Ovary (tissue), 3 donors: ENCODE results near the gene ANGPT4.

ENCODE experiments used
- POLR2A ChIP-seq: fragments of 450-650 bp; IDR thresholded peaks from one replicate; pipeline ENCODE4 v1.6.1; 2017; ENCODE audit warnings: antibody characterized with exemption, mild to moderate bottlenecking, moderate library complexity
- TF ChIP-seq, protein P1 (sequence below), 3 donors: fragments of 450-650 bp in 2 of 3; fragments of 200-600 bp in 1 of 3; IDR thresholded peaks; one replicate each; pipeline versions ENCODE4 v1.5.1 to v1.8.0; 2016 to 2022; ENCODE audit warnings: antibody characterized with exemption in 3 of 3, mild to moderate bottlenecking in 1 of 3
- donor health status: DM: no; HTN: no; CAD: no.

DNA sequence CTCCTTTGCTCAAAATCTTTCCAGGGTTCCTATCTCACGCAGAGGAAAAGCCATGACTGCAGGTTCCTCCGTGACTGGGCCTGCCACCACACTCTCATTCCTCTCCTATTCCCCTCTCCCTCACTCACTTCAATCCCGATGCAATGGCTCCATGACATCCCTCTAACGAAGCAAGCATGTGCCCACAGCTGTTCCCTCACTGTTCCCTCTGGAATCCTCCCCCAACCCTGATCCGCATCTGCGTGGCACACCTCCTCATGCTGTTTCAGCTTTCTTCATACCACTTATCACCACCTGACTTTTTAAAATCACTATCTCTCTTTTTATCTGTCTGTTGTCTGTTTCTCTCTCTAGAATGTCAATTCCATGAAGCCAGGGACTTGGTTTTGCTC is 25.5 kb downstream of the ANGPT4 start:
- TF ChIP-seq, protein P1, sequence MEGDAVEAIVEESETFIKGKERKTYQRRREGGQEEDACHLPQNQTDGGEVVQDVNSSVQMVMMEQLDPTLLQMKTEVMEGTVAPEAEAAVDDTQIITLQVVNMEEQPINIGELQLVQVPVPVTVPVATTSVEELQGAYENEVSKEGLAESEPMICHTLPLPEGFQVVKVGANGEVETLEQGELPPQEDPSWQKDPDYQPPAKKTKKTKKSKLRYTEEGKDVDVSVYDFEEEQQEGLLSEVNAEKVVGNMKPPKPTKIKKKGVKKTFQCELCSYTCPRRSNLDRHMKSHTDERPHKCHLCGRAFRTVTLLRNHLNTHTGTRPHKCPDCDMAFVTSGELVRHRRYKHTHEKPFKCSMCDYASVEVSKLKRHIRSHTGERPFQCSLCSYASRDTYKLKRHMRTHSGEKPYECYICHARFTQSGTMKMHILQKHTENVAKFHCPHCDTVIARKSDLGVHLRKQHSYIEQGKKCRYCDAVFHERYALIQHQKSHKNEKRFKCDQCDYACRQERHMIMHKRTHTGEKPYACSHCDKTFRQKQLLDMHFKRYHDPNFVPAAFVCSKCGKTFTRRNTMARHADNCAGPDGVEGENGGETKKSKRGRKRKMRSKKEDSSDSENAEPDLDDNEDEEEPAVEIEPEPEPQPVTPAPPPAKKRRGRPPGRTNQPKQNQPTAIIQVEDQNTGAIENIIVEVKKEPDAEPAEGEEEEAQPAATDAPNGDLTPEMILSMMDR (IDR thresholded peaks at IDR 0.05) = no peak
- TF ChIP-seq POLR2A = no peak
